HepG2 (cell line): ENCODE data around the gene ING2.

Experiments
- CTCF ChIP-seq: sonication (generic); formaldehyde crosslinking; IDR thresholded peaks from 2 replicates; pipeline ENCODE4 v1.5.0; 2020; ENCODE audit warnings: mild to moderate bottlenecking, missing genetic modification reagents, moderate library complexity
- EP300 ChIP-seq, 3 experiments: sonication (generic) in 1 of 3; formaldehyde crosslinking in 1 of 3; IDR thresholded peaks; 2 replicates each; pipeline versions ENCODE4 v1.5.1 to v1.6.1; 2011 to 2020; ENCODE audit warnings: low read depth in 2 of 3, low read length in 2 of 3, borderline replicate concordance in 1 of 3, improper control_type of control experiment in 1 of 3, mild to moderate bottlenecking in 1 of 3, missing genetic modification reagents in 1 of 3, moderate library complexity in 1 of 3
- HBP1 ChIP-seq: IDR thresholded peaks from 2 replicates; pipeline ENCODE4 v1.6.1; 2016; ENCODE audit warnings: low read depth, control low read depth
- MIER3 ChIP-seq: IDR thresholded peaks from 2 replicates; pipeline ENCODE4 v1.6.1; 2016; ENCODE audit warnings: missing compliant biosample characterization, borderline replicate concordance
- NR2C2 ChIP-seq: sonication (generic); formaldehyde crosslinking; IDR thresholded peaks from 2 replicates; pipeline ENCODE4 v1.4.0; 2020; ENCODE audit warnings: missing genetic modification reagents, mild to moderate bottlenecking, moderate library complexity, borderline replicate concordance
- POLR2A ChIP-seq, 2 experiments: IDR thresholded peaks; 2 replicates each; pipeline ENCODE4 v1.6.1; 2011; ENCODE audit warnings: low read depth in 2 of 2, low read length in 2 of 2, mild to moderate bottlenecking in 1 of 2, moderate library complexity in 1 of 2; ENCODE audit not compliant: insufficient read depth in 1 of 2
- SOX13 ChIP-seq, 3 experiments: fragments of 450-650 bp in 1 of 3; sonication (generic) in 1 of 3; formaldehyde crosslinking in 1 of 3; IDR thresholded peaks in 2 of 3; conservative IDR thresholded peaks in 1 of 3; 2 replicates each; pipeline versions ENCODE4 v1.5.0 to v1.6.1; 2016 to 2020; ENCODE audit warnings: antibody characterized with exemption in 1 of 3, mild to moderate bottlenecking in 1 of 3, missing compliant biosample characterization in 1 of 3, missing genetic modification reagents in 1 of 3, moderate library complexity in 1 of 3
- SP2 ChIP-seq: sonication (generic); formaldehyde crosslinking; IDR thresholded peaks from 2 replicates; pipeline ENCODE4 v1.5.1; 2020; ENCODE audit warnings: mild to moderate bottlenecking, missing genetic modification reagents
- TFAP4 ChIP-seq: sonication (generic); IDR thresholded peaks from 2 replicates; pipeline ENCODE4 v1.6.1; 2016; ENCODE audit warnings: low read depth, borderline replicate concordance
- ZNF24 ChIP-seq: fragments of 450-650 bp; IDR thresholded peaks from 2 replicates; pipeline ENCODE4 v1.6.1; 2017; ENCODE audit warnings: antibody characterized with exemption, mild to moderate bottlenecking

- TF ChIP-seq POLR2A (IDR thresholded peaks at IDR 0.05; ENCODE audit: insufficient read depth in 1 of 2, low read depth in 2 of 2, low read length in 2 of 2) (no peak), EP300 (IDR thresholded peaks at IDR 0.05; ENCODE audit: low read depth in 2 of 2, low read length in 2 of 2) (no peak), EP300 (CRISPR knock-in tag; IDR thresholded peaks at IDR 0.05; ENCODE audit: borderline replicate concordance) (no peak), NR2C2 (no peak), MIER3 (no peak), ZNF24 (no peak), CTCF (no peak), SP2 (CRISPR knock-in tag) (no peak), SOX13 (IDR thresholded peaks at IDR 0.05) (no peak), SOX13 (CRISPR knock-in tag; conservative IDR thresholded peaks at IDR 0.05 in 1 of 2, IDR thresholded peaks at IDR 0.05 in 1 of 2) (no peak), TFAP4 (no peak), HBP1 (CRISPR knock-in tag) (no peak)
Observed at GRCh38 chr4:183553601-183554345, 48.9 kb downstream of the ING2 start.
